ENCODE results near the gene ITSN1.
A peak's percentile ranks its signal among the peaks of the same experiment; 100 is the strongest.

The ITSN1 gene

GRCh38 chr21:33667636-33668035, 25.3 kb downstream of the ITSN1 start:
- Histone ChIP-seq H3K9me3 (ENCODE audit: insufficient read depth, low read depth, low read length) (no peaks in the 10 kb centered on the region), H4K12ac (ENCODE audit: low read depth, low read length) (no peak overlapping the region), H3K14ac (ENCODE audit: low read length) (no peak overlapping the region), H3K79me2 (ENCODE audit: control insufficient read depth, insufficient read depth, low read length, poor library complexity) (peaks cover 11% of the 10 kb centered on the region), H3K4me1 (ENCODE audit: control insufficient read depth in 1 of 2, insufficient read depth in 2 of 2, low read length in 2 of 2) (peaks cover 11 to 14% of the 10 kb centered on the region in 2 experiments), H2BK5ac (ENCODE audit: low read depth, low read length, poor library complexity) (no peak overlapping the region), H2AK5ac (ENCODE audit: low read length) (no peak overlapping the region), H3K23ac (ENCODE audit: low read length) (no peak overlapping the region), H3K27me3 (ENCODE audit: insufficient read depth, low read length) (no peaks in the 10 kb centered on the region), H3K79me1 (ENCODE audit: low read length) (no peaks in the 10 kb centered on the region), H4K91ac (ENCODE audit: low read depth, low read length) (no peak overlapping the region), H2AFZ (ENCODE audit: insufficient read depth, low read length, poor library complexity) (no peak overlapping the region), H3K27ac (ENCODE audit: low read depth, low read length) (no peak overlapping the region), H4K8ac (ENCODE audit: low read depth, low read length) (no peak overlapping the region), H3K18ac (ENCODE audit: low read length) (no peak overlapping the region), H3K4me3 (ENCODE audit: low read depth, low read length) (no peak overlapping the region), H3K36me3 (ENCODE audit: control insufficient read depth in 1 of 2, insufficient read depth in 2 of 2, low read length in 2 of 2) (peaks cover 0 to 4% of the 10 kb centered on the region in 2 experiments), H2BK12ac (ENCODE audit: low read length) (no peak overlapping the region), H3K4me2 (ENCODE audit: low read length) (no peak overlapping the region), H2BK120ac (ENCODE audit: insufficient read depth, low read length, poor library complexity) (no peak overlapping the region), H3K4ac (ENCODE audit: low read depth, low read length) (peak overlapping the region; percentile 4), H3K9ac (ENCODE audit: low read length) (no peak overlapping the region)
- DNase-seq: no peak
- WGBS (ENCODE audit: extremely low coverage, insufficient coverage, insufficient read length): no CpG with 5 or more reads among the region's 6 CpGs

- H4K8ac ChIP-seq (ENCODE audit: low read depth, low read length): no peak overlapping the region
- H3K14ac ChIP-seq (ENCODE audit: low read length): no peak overlapping the region
- H3K79me2 ChIP-seq (ENCODE audit: control insufficient read depth, insufficient read depth, low read length, poor library complexity): peaks cover 11% of the 10 kb centered on the region
- H2BK5ac ChIP-seq (ENCODE audit: low read depth, low read length, poor library complexity): no peak overlapping the region
- no peaks in the 10 kb centered on the region for H3K27me3 ChIP-seq (ENCODE audit: insufficient read depth, low read length)
- no peak overlapping the region for H4K12ac ChIP-seq (ENCODE audit: low read depth, low read length)
- no peaks in the 10 kb centered on the region for H3K79me1 ChIP-seq (ENCODE audit: low read length)
- no peak overlapping the region for H3K23ac ChIP-seq (ENCODE audit: low read length)
- H2BK120ac ChIP-seq (ENCODE audit: insufficient read depth, low read length, poor library complexity): no peak overlapping the region
- H3K9me3 ChIP-seq (ENCODE audit: insufficient read depth, low read depth, low read length): no peaks in the 10 kb centered on the region
- H3K9ac ChIP-seq (ENCODE audit: low read length): no peak overlapping the region
- WGBS (ENCODE audit: extremely low coverage, insufficient coverage, insufficient read length): no CpG with 5 or more reads among the region's 4 CpGs
- no peak overlapping the region for H3K4me3 ChIP-seq (ENCODE audit: low read depth, low read length)
- no peak overlapping the region for H2AK5ac ChIP-seq (ENCODE audit: low read length)
- H2AFZ ChIP-seq (ENCODE audit: insufficient read depth, low read length, poor library complexity): no peak overlapping the region
- no peak overlapping the region for H4K91ac ChIP-seq (ENCODE audit: low read depth, low read length)
- H3K18ac ChIP-seq (ENCODE audit: low read length): no peak overlapping the region
- DNase-seq: no peak
- H3K4ac ChIP-seq (ENCODE audit: low read depth, low read length): no peak overlapping the region
- no peak overlapping the region for H3K27ac ChIP-seq (ENCODE audit: low read depth, low read length)
- H3K4me2 ChIP-seq (ENCODE audit: low read length): no peak overlapping the region
- no peak overlapping the region for H2BK12ac ChIP-seq (ENCODE audit: low read length)
- peaks cover 0 to 4% of the 10 kb centered on the region in 2 experiments for H3K36me3 ChIP-seq (ENCODE audit: control insufficient read depth in 1 of 2, insufficient read depth in 2 of 2, low read length in 2 of 2)
- peaks cover 11 to 14% of the 10 kb centered on the region in 2 experiments for H3K4me1 ChIP-seq (ENCODE audit: control insufficient read depth in 1 of 2, insufficient read depth in 2 of 2, low read length in 2 of 2)
Measured at GRCh38 chr21:33668180-33668579, 25.9 kb downstream of the ITSN1 start.

- Histone ChIP-seq H3K36me3 (ENCODE audit: control insufficient read depth in 1 of 2, insufficient read depth in 2 of 2, low read length in 2 of 2) (peaks cover 0 to 4% of the 10 kb centered on the region in 2 experiments), H2AFZ (ENCODE audit: insufficient read depth, low read length, poor library complexity) (no peak overlapping the region), H3K4me1 (ENCODE audit: control insufficient read depth in 1 of 2, insufficient read depth in 2 of 2, low read length in 2 of 2) (peaks cover 11 to 14% of the 10 kb centered on the region in 2 experiments), H2BK12ac (ENCODE audit: low read length) (no peak overlapping the region), H4K91ac (ENCODE audit: low read depth, low read length) (no peak overlapping the region), H3K4me3 (ENCODE audit: low read depth, low read length) (no peak overlapping the region), H3K27ac (ENCODE audit: low read depth, low read length) (no peak overlapping the region), H3K9me3 (ENCODE audit: insufficient read depth, low read depth, low read length) (no peaks in the 10 kb centered on the region), H2BK5ac (ENCODE audit: low read depth, low read length, poor library complexity) (no peak overlapping the region), H3K79me2 (ENCODE audit: control insufficient read depth, insufficient read depth, low read length, poor library complexity) (peaks cover 11% of the 10 kb centered on the region), H2BK120ac (ENCODE audit: insufficient read depth, low read length, poor library complexity) (no peak overlapping the region), H3K18ac (ENCODE audit: low read length) (no peak overlapping the region), H3K9ac (ENCODE audit: low read length) (no peak overlapping the region), H3K27me3 (ENCODE audit: insufficient read depth, low read length) (no peaks in the 10 kb centered on the region), H3K4me2 (ENCODE audit: low read length) (no peak overlapping the region), H3K14ac (ENCODE audit: low read length) (no peak overlapping the region), H2AK5ac (ENCODE audit: low read length) (no peak overlapping the region), H3K4ac (ENCODE audit: low read depth, low read length) (peak overlapping the region; percentile 75), H3K23ac (ENCODE audit: low read length) (no peak overlapping the region), H4K8ac (ENCODE audit: low read depth, low read length) (no peak overlapping the region), H4K12ac (ENCODE audit: low read depth, low read length) (no peak overlapping the region), H3K79me1 (ENCODE audit: low read length) (no peaks in the 10 kb centered on the region)
- no peak for DNase-seq
- no CpG with 5 or more reads among the region's 2 CpGs for WGBS (ENCODE audit: extremely low coverage, insufficient coverage, insufficient read length)
Measured at GRCh38 chr21:33668620-33669019, 26.3 kb downstream of the ITSN1 start.

GRCh38 chr21:33670076-33670978, 28.0 kb downstream of the ITSN1 start:
- Histone ChIP-seq H4K8ac (ENCODE audit: low read depth, low read length) (no peak overlapping the region), H2BK5ac (ENCODE audit: low read depth, low read length, poor library complexity) (no peak overlapping the region), H3K79me2 (ENCODE audit: control insufficient read depth, insufficient read depth, low read length, poor library complexity) (peaks cover 6% of the 10 kb centered on the region), H3K79me1 (ENCODE audit: low read length) (peaks cover 2% of the 10 kb centered on the region), H3K4me3 (ENCODE audit: low read depth, low read length) (no peak overlapping the region), H3K4ac (ENCODE audit: low read depth, low read length) (peak overlapping the region; percentile 85), H2BK12ac (ENCODE audit: low read length) (no peak overlapping the region), H2BK120ac (ENCODE audit: insufficient read depth, low read length, poor library complexity) (no peak overlapping the region), H3K4me1 (ENCODE audit: control insufficient read depth in 1 of 2, insufficient read depth in 2 of 2, low read length in 2 of 2) (peaks cover 11 to 14% of the 10 kb centered on the region in 2 experiments), H3K4me2 (ENCODE audit: low read length) (no peak overlapping the region), H4K91ac (ENCODE audit: low read depth, low read length) (no peak overlapping the region), H2AFZ (ENCODE audit: insufficient read depth, low read length, poor library complexity) (no peak overlapping the region), H3K27ac (ENCODE audit: low read depth, low read length) (no peak overlapping the region), H4K12ac (ENCODE audit: low read depth, low read length) (no peak overlapping the region), H3K9me3 (ENCODE audit: insufficient read depth, low read depth, low read length) (no peaks in the 10 kb centered on the region), H2AK5ac (ENCODE audit: low read length) (no peak overlapping the region), H3K36me3 (ENCODE audit: control insufficient read depth in 1 of 2, insufficient read depth in 2 of 2, low read length in 2 of 2) (peaks cover 0 to 4% of the 10 kb centered on the region in 2 experiments), H3K18ac (ENCODE audit: low read length) (no peak overlapping the region), H3K14ac (ENCODE audit: low read length) (no peak overlapping the region), H3K9ac (ENCODE audit: low read length) (no peak overlapping the region), H3K23ac (ENCODE audit: low read length) (no peak overlapping the region), H3K27me3 (ENCODE audit: insufficient read depth, low read length) (no peaks in the 10 kb centered on the region)
- no CpG with 5 or more reads among the region's 6 CpGs for WGBS (ENCODE audit: extremely low coverage, insufficient coverage, insufficient read length)
- no peak for DNase-seq
